RWPE2 (cell line): ENCODE measurements around the gene GAPVD1.
A peak's percentile ranks its signal among the peaks of the same experiment; 100 is the strongest.

Experiments used
- ATAC-seq: fragments of 200-7000 bp; cut with Tn5 transposase; 3 replicates; pipeline ENCODE4 v1.9.1; 2021; ENCODE audit warnings: low read depth
- DNase-seq: peaks from one replicate; pipeline ENCODE4 v3.0.0-alpha.2; 2020; ENCODE audit warnings: low spot score
- H3K27ac ChIP-seq: fragments of 450-650 bp; 2 replicates; pipeline ENCODE4 v1.5.1; 2017; ENCODE audit warnings: mild to moderate bottlenecking; ENCODE audit not compliant: poor library complexity, severe bottlenecking
- H3K27me3 ChIP-seq: fragments of 250-450 bp; sonication (Bioruptor Pico); 2 replicates; pipeline ENCODE4 v1.5.1; 2021; ENCODE audit warnings: mild to moderate bottlenecking, moderate library complexity; ENCODE audit not compliant: insufficient read depth, poor library complexity, severe bottlenecking
- H3K36me3 ChIP-seq: fragments of 250-450 bp; sonication (Bioruptor Pico); 2 replicates; pipeline ENCODE4 v1.5.1; 2020; ENCODE audit warnings: low read depth, mild to moderate bottlenecking, moderate library complexity
- H3K4me1 ChIP-seq: fragments of 250-450 bp; sonication (Bioruptor Pico); 2 replicates; pipeline ENCODE4 v1.5.1; 2021; ENCODE audit warnings: mild to moderate bottlenecking, moderate library complexity; ENCODE audit not compliant: insufficient read depth, poor library complexity, severe bottlenecking
- H3K4me3 ChIP-seq: fragments of 250-450 bp; sonication (Bioruptor Pico); 2 replicates; pipeline ENCODE4 v1.5.1; 2021; ENCODE audit warnings: mild to moderate bottlenecking, moderate library complexity; ENCODE audit not compliant: severe bottlenecking
- H3K9me3 ChIP-seq: fragments of 250-450 bp; sonication (Bioruptor Pico); 2 replicates; pipeline ENCODE4 v1.5.1; 2021; ENCODE audit warnings: mild to moderate bottlenecking, moderate library complexity; ENCODE audit not compliant: severe bottlenecking
- CTCF ChIP-seq: fragments of 450-650 bp; IDR thresholded peaks from one replicate; pipeline ENCODE4 v1.5.1; 2017; ENCODE audit warnings: mild to moderate bottlenecking, moderate library complexity; ENCODE audit not compliant: poor library complexity, severe bottlenecking

Gene GAPVD1

GRCh38 chr9:125374443-125375309, 113.0 kb downstream of the GAPVD1 start:
- H3K36me3 ChIP-seq, result no peaks in the 10 kb centered on the region
- no peaks in the 10 kb centered on the region for H3K4me1 ChIP-seq
- DNase-seq, result no peak
- H3K27ac ChIP-seq, result no peak overlapping the region
- H3K4me3 ChIP-seq, result peak overlapping the region; percentile 18
- H3K27me3 ChIP-seq, result no peaks in the 10 kb centered on the region
- peak; percentile 89 for TF ChIP-seq CTCF
- ATAC-seq, result peak; percentile 84
- H3K9me3 ChIP-seq, result no peaks in the 10 kb centered on the region

DNA sequence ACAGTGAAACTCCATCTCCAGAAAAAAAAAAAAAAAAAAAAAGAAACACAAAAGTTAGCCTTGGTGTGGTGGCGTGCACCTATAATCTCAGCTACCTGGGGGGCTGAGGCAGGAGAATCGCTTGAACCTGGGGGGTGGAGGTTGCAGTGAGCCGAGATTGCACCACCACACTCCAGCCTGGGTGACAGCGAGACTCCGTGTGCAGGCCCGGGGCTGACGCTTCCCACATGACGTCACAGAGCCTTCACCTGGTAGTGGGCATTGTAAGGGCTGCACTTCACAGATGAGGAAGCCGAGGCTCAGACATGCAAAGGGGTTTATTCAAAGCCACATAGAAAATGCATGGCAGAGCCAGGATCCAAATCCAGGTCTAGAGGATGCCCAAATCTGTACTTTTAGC, 114.2 kb downstream of the GAPVD1 start:
- H3K27ac ChIP-seq, result no peak overlapping the region
- no peaks in the 10 kb centered on the region for H3K27me3 ChIP-seq
- no peak for DNase-seq
- H3K36me3 ChIP-seq, result no peaks in the 10 kb centered on the region
- H3K4me1 ChIP-seq, result no peaks in the 10 kb centered on the region
- H3K4me3 ChIP-seq, result no peak overlapping the region
- H3K9me3 ChIP-seq, result no peaks in the 10 kb centered on the region
- TF ChIP-seq CTCF, result no peak
- ATAC-seq, result no peak

DNA sequence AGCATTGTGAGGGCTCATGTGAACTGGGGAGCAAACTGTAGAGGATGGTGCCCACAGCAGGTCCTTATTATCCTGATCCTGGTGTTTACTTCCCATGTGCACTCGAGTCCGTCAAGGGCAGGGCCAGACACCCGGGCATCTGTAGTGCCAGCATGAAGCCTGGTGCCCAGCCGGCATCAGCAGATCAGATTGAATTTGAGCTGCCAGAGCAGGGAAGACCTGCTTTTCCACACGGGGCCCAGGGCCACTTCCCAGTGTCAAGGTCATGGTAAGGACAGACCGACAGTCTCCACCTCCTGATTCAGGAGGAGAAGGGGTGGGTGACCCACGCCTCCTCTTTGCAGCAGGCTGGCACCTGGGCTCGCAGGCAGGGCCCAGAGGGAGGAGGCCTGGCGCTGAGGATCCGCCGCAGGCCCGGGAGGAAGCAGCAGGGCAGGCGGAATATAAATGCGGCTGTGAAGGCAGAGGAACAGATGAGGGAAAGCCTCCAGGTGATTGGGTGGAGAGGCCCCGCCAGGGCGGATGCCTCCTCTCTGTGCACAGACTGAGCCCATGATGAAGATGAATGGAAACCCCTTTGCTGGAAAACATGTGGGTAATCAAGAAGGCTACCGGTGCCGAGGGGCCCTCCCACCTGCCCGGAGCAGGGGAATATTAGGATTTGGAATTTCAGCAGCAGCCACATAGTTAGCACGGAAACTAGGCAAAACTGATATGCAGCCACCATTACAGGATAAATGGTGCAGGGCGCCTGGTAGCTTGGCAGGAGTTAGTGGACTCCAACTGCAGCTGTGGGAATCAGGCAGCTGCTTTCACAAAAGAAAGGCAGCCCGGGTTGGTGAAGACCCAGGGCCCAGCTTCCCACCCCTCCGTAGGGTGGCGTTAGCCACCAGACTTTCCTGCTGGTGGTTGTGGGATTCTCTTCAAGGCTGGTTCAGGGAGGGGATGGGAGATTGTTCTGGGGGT, 114.9 kb downstream of the GAPVD1 start:
- Histone ChIP-seq H3K4me1 (no peaks in the 10 kb centered on the region), H3K4me3 (no peak overlapping the region), H3K27me3 (no peaks in the 10 kb centered on the region), H3K27ac (no peak overlapping the region), H3K36me3 (no peaks in the 10 kb centered on the region), H3K9me3 (no peaks in the 10 kb centered on the region)
- ATAC-seq, result no peak
- TF ChIP-seq CTCF, result no peak
- no peak for DNase-seq

DNA sequence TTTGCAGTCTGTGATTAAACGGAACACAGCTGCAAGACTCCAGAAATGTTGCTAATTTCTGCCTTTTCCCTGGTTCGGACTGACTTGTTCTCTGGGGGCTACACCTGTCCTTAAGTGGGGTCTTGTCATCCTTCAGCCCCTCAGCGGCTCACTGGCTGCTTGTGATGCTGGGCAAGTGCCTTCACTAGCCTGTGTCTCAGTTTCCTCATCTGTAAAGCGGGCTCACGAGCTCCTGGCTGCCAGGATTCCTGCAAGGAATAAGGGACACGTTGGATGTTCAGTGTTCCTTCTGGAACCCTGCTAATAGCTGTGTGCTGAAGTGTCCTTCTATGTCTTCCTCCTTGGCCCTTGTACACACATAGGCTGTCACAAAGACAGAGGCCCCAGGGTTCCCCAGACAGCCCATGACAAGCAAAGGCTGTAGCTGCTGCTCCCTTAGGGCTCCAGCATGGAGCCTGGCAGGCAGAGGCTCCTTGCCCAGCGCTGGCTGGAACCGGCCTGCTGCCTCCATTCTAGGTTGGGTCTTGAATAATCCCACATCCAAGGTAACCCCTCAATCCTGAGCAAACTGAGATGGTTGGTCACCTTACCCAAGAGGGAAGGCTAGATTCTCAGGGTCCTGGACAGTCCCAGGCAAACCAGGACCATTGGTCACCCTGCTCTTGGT, 116.1 kb downstream of the GAPVD1 start:
- ATAC-seq (no peak), DNase-seq (no peak)
- H3K4me1 ChIP-seq, result no peaks in the 10 kb centered on the region
- no peaks in the 10 kb centered on the region for H3K36me3 ChIP-seq
- no peaks in the 10 kb centered on the region for H3K9me3 ChIP-seq
- H3K4me3 ChIP-seq, result no peak overlapping the region
- H3K27me3 ChIP-seq, result no peaks in the 10 kb centered on the region
- no peak for TF ChIP-seq CTCF
- no peak overlapping the region for H3K27ac ChIP-seq
